K562 (cell line): ENCODE measurements around the gene PTAR1. TPM values are rescaled to one million over a fixed set of nuclear protein-coding genes. Genes with fewer than 3 reads are reported as not detected.

Experiments used
- ATAC-seq: fragments of 200-7000 bp; cut with Tn5 transposase; 3 replicates; pipeline ENCODE4 v1.9.1; 2020; ENCODE audit warnings: moderate library complexity
- BruUV-seq: library from RNA; stranded (reverse); fragments of 400-500 nt; replicated peaks from 2 replicates; lab custom pipeline; 2021; lab: Mats Ljungman, UMichigan
- CTCF ChIA-PET: fragments of 300-600 bp; formaldehyde crosslinking; extraction: SDS; loops from one replicate; lab custom pipeline; 2021; ENCODE audit warnings: low intra/inter-chr PET ratio; lab: Yijun Ruan, JAX
- POLR2A ChIA-PET: fragments of 300-600, 350-650 bp; sonication (Branson Sonifier 250); formaldehyde crosslinking; extraction: SDS; loops from one replicate; lab custom pipeline; 2021; ENCODE audit warnings: antibody characterized with exemption, inconsistent platforms; lab: Yijun Ruan, JAX
- DNase-seq, 4 experiments: peaks; one replicate each; pipeline versions ENCODE4 v3.0.0 to v3.0.0-alpha.2; 2011 to 2018; ENCODE audit warnings: low spot score in 3 of 4, mixed read lengths in 3 of 4; ENCODE audit errors: extremely low read depth in 1 of 4
- FAIRE-seq: peaks from 2 replicates; lab custom pipeline; 2011; peaks lifted over from hg19 to GRCh38; lab: Jason Lieb, UNC
- H2AFZ ChIP-seq: 2 replicates; pipeline ENCODE4 v1.6.0; 2011; ENCODE audit warnings: low read depth, low read length, control low read depth, inconsistent platforms
- H3K27ac ChIP-seq: fragments of 200-600 bp; 3 replicates; pipeline ENCODE4 v1.8.0; 2011; ENCODE audit warnings: low read depth, mild to moderate bottlenecking, control low read depth, inconsistent platforms, low read length, moderate library complexity, mixed read lengths; ENCODE audit errors: extremely low read depth
- H3K27me3 ChIP-seq, 2 experiments: fragments of 300-600 bp in 1 of 2; 2 replicates in 1 of 2; 3 replicates in 1 of 2; pipeline versions ENCODE4 v1.6.0 to v1.8.0; 2011; ENCODE audit warnings: inconsistent platforms in 2 of 2, low read length in 2 of 2, mild to moderate bottlenecking in 1 of 2, mixed read lengths in 1 of 2, moderate library complexity in 1 of 2; ENCODE audit not compliant: control insufficient read depth in 2 of 2, insufficient read depth in 2 of 2
- H3K36me3 ChIP-seq: fragments of 300-600 bp; 3 replicates; pipeline ENCODE4 v1.8.0; 2011; ENCODE audit warnings: mild to moderate bottlenecking, low read length, inconsistent platforms; ENCODE audit not compliant: control insufficient read depth, insufficient read depth
- H3K4me1 ChIP-seq, 2 experiments: fragments of 200-600 bp in 1 of 2; replicated peaks in 1 of 2; 2 replicates in 1 of 2; 3 replicates in 1 of 2; pipeline versions ENCODE4 v1.5.1 to v1.8.0; 2011; ENCODE audit warnings: inconsistent platforms in 2 of 2, low read length in 2 of 2, mild to moderate bottlenecking in 1 of 2, mixed read lengths in 1 of 2, moderate library complexity in 1 of 2; ENCODE audit not compliant: control insufficient read depth in 2 of 2, insufficient read depth in 2 of 2
- H3K4me2 ChIP-seq: 2 replicates; pipeline ENCODE4 v1.6.1; 2011; ENCODE audit warnings: low read length, control low read depth, inconsistent platforms, mixed read lengths; ENCODE audit not compliant: insufficient read depth
- H3K4me3 ChIP-seq: fragments of 200-600 bp; sonication (generic), shearing (Covaris generic); 2 replicates; pipeline ENCODE4 v1.5.1; 2016; ENCODE audit warnings: control low read depth, inconsistent platforms
- H3K79me2 ChIP-seq: fragments of 200-600 bp; 3 replicates; pipeline ENCODE4 v1.8.0; 2011; ENCODE audit warnings: low read length, inconsistent platforms; ENCODE audit not compliant: control insufficient read depth, insufficient read depth
- H3K9ac ChIP-seq, 2 experiments: 2 replicates each; pipeline versions ENCODE4 v1.6.0 to v1.6.1; 2011; ENCODE audit warnings: low read depth in 2 of 2, low read length in 2 of 2, control low read depth in 1 of 2, inconsistent platforms in 1 of 2, mild to moderate bottlenecking in 1 of 2, mixed read lengths in 1 of 2; ENCODE audit not compliant: insufficient read depth in 1 of 2
- H3K9me1 ChIP-seq: one replicate; pipeline ENCODE4 v1.6.0; 2011; ENCODE audit warnings: inconsistent platforms, mild to moderate bottlenecking, low read length, moderate library complexity; ENCODE audit not compliant: control insufficient read depth, insufficient read depth
- H3K9me3 ChIP-seq: replicated peaks from 2 replicates; pipeline ENCODE4 v1.5.1; 2011; ENCODE audit warnings: low read depth, low read length, inconsistent platforms; ENCODE audit not compliant: control insufficient read depth, insufficient read depth
- H4K20me1 ChIP-seq: replicated peaks from 2 replicates; pipeline ENCODE4 v1.6.1; 2011; ENCODE audit warnings: low read length, inconsistent platforms, mixed read lengths; ENCODE audit not compliant: control insufficient read depth, insufficient read depth
- BDP1 ChIP-seq: IDR thresholded peaks from 3 replicates; pipeline ENCODE4 v1.6.1; 2011; ENCODE audit not compliant: insufficient read length, insufficient read depth
- CHD2 ChIP-seq: IDR thresholded peaks from 2 replicates; pipeline ENCODE4 v1.6.1; 2011; ENCODE audit warnings: low read depth, low read length
- DPF2 ChIP-seq: fragments of 450-650 bp; IDR thresholded peaks from 2 replicates; pipeline ENCODE4 v1.6.1; 2016
- FOXJ2 ChIP-seq: fragments of 200-800 bp; sonication (Bioruptor generic); IDR thresholded peaks from 2 replicates; pipeline ENCODE4 v1.6.1; 2016; ENCODE audit warnings: missing genetic modification characterization, missing compliant biosample characterization
- FUS ChIP-seq: fragments of 200-400 bp; formaldehyde crosslinking; optimal IDR thresholded peaks from 2 replicates; pipeline ENCODE3; 2017; ENCODE audit warnings: low read depth, low read length
- HDGF ChIP-seq: fragments of 450-650 bp; IDR thresholded peaks from 2 replicates; pipeline ENCODE4 v1.6.1; 2016
- MEF2D ChIP-seq: conservative IDR thresholded peaks from 2 replicates; pipeline ENCODE4 v1.6.1; 2016; ENCODE audit warnings: low read depth, missing genetic modification characterization, missing compliant biosample characterization
- POLR2B ChIP-seq: fragments of 450-650 bp; IDR thresholded peaks from 2 replicates; pipeline ENCODE4 v1.6.1; 2018; ENCODE audit warnings: low read depth; ENCODE audit not compliant: partially characterized antibody
- PTRF ChIP-seq: fragments of 450-650 bp; IDR thresholded peaks from 2 replicates; pipeline ENCODE4 v1.6.1; 2016; ENCODE audit warnings: mild to moderate bottlenecking, missing genetic modification characterization, missing compliant biosample characterization
- RFX1 ChIP-seq: fragments of 450-650 bp; IDR thresholded peaks from 2 replicates; pipeline ENCODE4 v1.6.1; 2016; ENCODE audit warnings: mild to moderate bottlenecking, moderate library complexity
- ZFP36 ChIP-seq: fragments of 150-350 bp; IDR thresholded peaks from 2 replicates; pipeline ENCODE4 v1.6.1; 2018; ENCODE audit warnings: low read length, low read depth; ENCODE audit not compliant: partially characterized antibody
- ZNF146 ChIP-seq: IDR thresholded peaks from one replicate; pipeline ENCODE4 v1.6.1; 2018; ENCODE audit warnings: missing compliant biosample characterization; ENCODE audit not compliant: unreplicated experiment
- WGBS: fragments of 100-300 bp; shearing (Covaris generic); methylation state at CpG from one replicate; pipeline ENCODE4 v1.1.6; 2016; ENCODE audit warnings: low coverage, mixed read lengths; ENCODE audit not compliant: insufficient coverage; ENCODE audit errors: missing lambda C conversion rate; 5-methylcytosine and 5-hydroxymethylcytosine counted together
- in situ Hi-C: fragments of 300-500 bp; cut with MboI; formaldehyde crosslinking; loops from 4 replicates; pipeline ENCODE4 v1.15.0; 2018; ENCODE audit warnings: inconsistent platforms, mixed read lengths
- intact Hi-C: fragments of 100-400 bp; cut with micrococcal nuclease; formaldehyde crosslinking; loops from 2 replicates; pipeline ENCODE4 v1.14.2; 2022
- polyA plus RNA-seq, 8 experiments: library from polyadenylated mRNA; depleted of rRNA in 4 of 8; stranded (reverse) in 5 of 8; unstranded in 3 of 8; fragments of >200 nt; fragmentation: Nextera tagmentation in 2 of 8; fragmentation: Illumina TruSeq in 1 of 8; extraction: Ambion mirVana in 2 of 8; extraction: Trizol in 1 of 8; gene quantifications; 2 replicates each; pipeline versions ENCODE4 v1.2.1 to v1.2.3, GENCODE V29; 2011 to 2014; ENCODE audit warnings: inconsistent platforms in 1 of 8, missing spikeins in 1 of 8
- total RNA-seq, 7 experiments: library from RNA; depleted of rRNA in 6 of 7; stranded (reverse); fragments of >200 nt in 6 of 7; fragmentation: Illumina TruSeq in 2 of 7; extraction: Trizol in 2 of 7; gene quantifications; 2 replicates each; pipeline versions ENCODE4 v1.2.1 to v1.2.3, GENCODE V29; 2011 to 2021; ENCODE audit warnings: low replicate concordance in 1 of 7
- TF ChIP-seq, protein P1 (sequence below): fragments of 250-450 bp; sonication (Bioruptor Pico); IDR thresholded peaks from 2 replicates; pipeline ENCODE4 v1.4.0; 2020; ENCODE audit warnings: mild to moderate bottlenecking, moderate library complexity

The PTAR1 gene
- total and polyA plus RNA-seq, 9 of the 15 experiments (the other 6 are each of a cell fraction or from before 2014, with no cell fraction given): 10.1 to 48.0 (median 28.0) TPM

DNA sequence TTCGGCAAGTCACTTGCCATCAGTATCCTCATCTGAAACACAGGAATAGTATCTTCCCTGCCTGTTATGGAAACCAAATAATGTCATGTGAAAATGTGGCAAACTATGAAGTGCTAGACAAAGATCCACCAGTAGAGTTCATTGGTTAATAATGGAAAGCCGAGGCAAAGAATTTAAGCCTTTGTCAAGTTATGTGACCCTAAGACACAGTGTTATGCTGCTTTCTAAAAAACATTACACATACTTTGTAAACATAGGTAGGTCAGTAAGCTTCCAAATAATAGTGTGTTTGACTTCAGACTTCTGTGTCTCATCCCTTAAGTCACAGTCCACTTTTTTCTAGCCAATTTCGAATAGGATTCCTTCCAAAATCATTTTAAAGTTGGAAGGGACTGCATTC, 6.0 kb downstream of the PTAR1 start (continued):
- no peak for TF ChIP-seq POLR2B
- TF ChIP-seq DPF2: no peak
- TF ChIP-seq PTRF: no peak
- no peak for TF ChIP-seq ZNF146 (CRISPR knock-in tag)
- TF ChIP-seq BDP1: no peak
- TF ChIP-seq FUS: no peak
- TF ChIP-seq, protein P1, sequence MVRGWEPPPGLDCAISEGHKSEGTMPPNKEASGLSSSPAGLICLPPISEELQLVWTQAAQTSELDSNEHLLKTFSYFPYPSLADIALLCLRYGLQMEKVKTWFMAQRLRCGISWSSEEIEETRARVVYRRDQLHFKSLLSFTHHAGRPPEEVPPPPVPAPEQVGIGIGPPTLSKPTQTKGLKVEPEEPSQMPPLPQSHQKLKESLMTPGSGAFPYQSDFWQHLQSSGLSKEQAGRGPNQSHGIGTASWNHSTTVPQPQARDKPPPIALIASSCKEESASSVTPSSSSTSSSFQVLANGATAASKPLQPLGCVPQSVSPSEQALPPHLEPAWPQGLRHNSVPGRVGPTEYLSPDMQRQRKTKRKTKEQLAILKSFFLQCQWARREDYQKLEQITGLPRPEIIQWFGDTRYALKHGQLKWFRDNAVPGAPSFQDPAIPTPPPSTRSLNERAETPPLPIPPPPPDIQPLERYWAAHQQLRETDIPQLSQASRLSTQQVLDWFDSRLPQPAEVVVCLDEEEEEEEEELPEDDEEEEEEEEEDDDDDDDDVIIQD (CRISPR knock-in tag): no peak

DNA sequence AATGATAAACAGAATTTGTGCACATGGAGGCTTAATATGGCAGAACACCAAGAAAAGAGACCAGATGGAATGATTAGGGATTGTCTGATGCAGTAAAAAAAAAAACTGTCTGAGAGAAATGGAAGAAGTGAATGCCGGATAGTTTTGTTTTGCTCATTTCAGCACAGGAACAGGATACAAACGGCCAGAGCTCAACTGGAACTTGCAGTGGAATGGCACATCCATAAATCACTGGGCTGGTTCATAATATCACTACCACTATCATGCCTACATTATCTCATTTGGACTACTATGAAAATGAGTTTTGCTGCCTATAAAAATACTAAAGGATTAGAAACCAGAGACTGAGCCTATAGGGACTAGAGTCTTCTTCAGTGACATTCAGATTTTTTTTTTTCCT, 9.7 kb downstream of the PTAR1 start:
- no peak overlapping the region for H2AFZ ChIP-seq
- H3K27ac ChIP-seq: no peak overlapping the region
- POLR2A ChIA-PET: no interaction called here
- no peak overlapping the region for H3K4me3 ChIP-seq
- no TSS peak for BruUV-seq
- no peaks in the 10 kb centered on the region for H3K27me3 ChIP-seq
- H3K4me1 ChIP-seq: peaks cover 0 to 7% of the 10 kb centered on the region in 2 experiments; a peak in 2 of 5 replicates
- no peak overlapping the region for H3K9ac ChIP-seq
- no peak for ATAC-seq
- H3K36me3 ChIP-seq: peaks cover 58% of the 10 kb centered on the region
- TF ChIP-seq, protein P1 (CRISPR knock-in tag): no peak
- TF ChIP-seq HDGF: no peak
- TF ChIP-seq FOXJ2 (tag): no peak
- no peak for TF ChIP-seq CHD2
- no peak for TF ChIP-seq MEF2D
- TF ChIP-seq ZFP36: no peak
- TF ChIP-seq RFX1: no peak
- TF ChIP-seq, all 486 proteins: peak for 0
- DNase-seq: no peak
- WGBS: no CpG with 5 or more reads among the region's 2 CpGs
- in situ Hi-C loops (no loop called here), intact Hi-C loops (no loop called here)
- H3K9me3 ChIP-seq: no peaks in the 10 kb centered on the region
- H3K79me2 ChIP-seq: peaks cover 58% of the 10 kb centered on the region
- H3K9me1 ChIP-seq: no peaks in the 10 kb centered on the region
- H4K20me1 ChIP-seq: no peaks in the 10 kb centered on the region
- CTCF ChIA-PET: no interaction called here
- FAIRE-seq: no peak
- H3K4me2 ChIP-seq: no peak overlapping the region
